Measurements from ENCODE around the gene TRIM56. TPM values are rescaled to one million over a fixed set of nuclear protein-coding genes. Genes with fewer than 3 reads are reported as not detected.

The TRIM56 gene
- total and polyA plus RNA-seq, 9 of the 15 experiments (the other 6 are each of a cell fraction or from before 2014, with no cell fraction given): 2.0 to 29.7 (median 11.6) TPM

- TF ChIP-seq DPF2 (IDR thresholded peaks at IDR 0.05): peak; percentile 100
- peak; percentile 81 for TF ChIP-seq ZBTB40 (IDR thresholded peaks at IDR 0.05)
- no peak for TF ChIP-seq ZBTB40 (CRISPR knock-in tag; IDR thresholded peaks at IDR 0.05)
- peak; percentile 47; the same call in 1 of the 2 replicates for TF ChIP-seq NR2C1 (IDR thresholded peaks at IDR 0.05)
- no peak; the same call in 1 of the 2 replicates for TF ChIP-seq NR2C1 (tag; IDR thresholded peaks at IDR 0.05)
- TF ChIP-seq CREM (IDR thresholded peaks at IDR 0.05; ENCODE audit: low read depth): peak; percentile 95
- TF ChIP-seq DIDO1 (tag; IDR thresholded peaks at IDR 0.05; ENCODE audit: low read depth): peak; percentile 84
- peak; percentile 70 for TF ChIP-seq MGA (IDR thresholded peaks at IDR 0.05)
These were observed 53.1 kb downstream of the TRIM56 start (continued) for GRCh38 chr7:101138213-101138870.

All from K562 (cell line).